ENCODE results near the gene GABBR2.

Gene GABBR2

GRCh38 chr9:98640394-98640793, 68.3 kb downstream of the GABBR2 start:
- no peaks in the 10 kb centered on the region for H3K36me3 ChIP-seq (ENCODE audit: control insufficient read depth, low read length)
- no peaks in the 10 kb centered on the region for H4K20me1 ChIP-seq (ENCODE audit: control insufficient read depth, insufficient read depth, low read depth, low read length)
- no peaks in the 10 kb centered on the region for H3F3A ChIP-seq (ENCODE audit: control insufficient read depth, insufficient read depth)
- H3K27ac ChIP-seq (ENCODE audit: low read depth, low read length) = no peak overlapping the region
- H3K27me3 ChIP-seq (ENCODE audit: control insufficient read depth, low read length) = peaks cover 4% of the 10 kb centered on the region; the same call in 1 of the 2 replicates
- no peaks in the 10 kb centered on the region for H3K9me2 ChIP-seq (replicated peaks; ENCODE audit: control insufficient read depth, low read length)
- no peaks in the 10 kb centered on the region for H3K79me2 ChIP-seq (ENCODE audit: control insufficient read depth, low read length)
- no peaks in the 10 kb centered on the region for H3K4me1 ChIP-seq (ENCODE audit: control insufficient read depth, low read length)
- H3K9me3 ChIP-seq (ENCODE audit: control insufficient read depth, insufficient read depth, low read length) = no peaks in the 10 kb centered on the region
- no peak overlapping the region for H3K4me3 ChIP-seq (ENCODE audit: low read length)
- TF ChIP-seq, protein P1, sequence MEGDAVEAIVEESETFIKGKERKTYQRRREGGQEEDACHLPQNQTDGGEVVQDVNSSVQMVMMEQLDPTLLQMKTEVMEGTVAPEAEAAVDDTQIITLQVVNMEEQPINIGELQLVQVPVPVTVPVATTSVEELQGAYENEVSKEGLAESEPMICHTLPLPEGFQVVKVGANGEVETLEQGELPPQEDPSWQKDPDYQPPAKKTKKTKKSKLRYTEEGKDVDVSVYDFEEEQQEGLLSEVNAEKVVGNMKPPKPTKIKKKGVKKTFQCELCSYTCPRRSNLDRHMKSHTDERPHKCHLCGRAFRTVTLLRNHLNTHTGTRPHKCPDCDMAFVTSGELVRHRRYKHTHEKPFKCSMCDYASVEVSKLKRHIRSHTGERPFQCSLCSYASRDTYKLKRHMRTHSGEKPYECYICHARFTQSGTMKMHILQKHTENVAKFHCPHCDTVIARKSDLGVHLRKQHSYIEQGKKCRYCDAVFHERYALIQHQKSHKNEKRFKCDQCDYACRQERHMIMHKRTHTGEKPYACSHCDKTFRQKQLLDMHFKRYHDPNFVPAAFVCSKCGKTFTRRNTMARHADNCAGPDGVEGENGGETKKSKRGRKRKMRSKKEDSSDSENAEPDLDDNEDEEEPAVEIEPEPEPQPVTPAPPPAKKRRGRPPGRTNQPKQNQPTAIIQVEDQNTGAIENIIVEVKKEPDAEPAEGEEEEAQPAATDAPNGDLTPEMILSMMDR (IDR thresholded peaks at IDR 0.05; ENCODE audit: low read depth, low read length, poor library complexity, severe bottlenecking) = no peak
- TF ChIP-seq EZH2phosphoT487 (IDR thresholded peaks at IDR 0.05; ENCODE audit: borderline replicate concordance, low read length) = no peak
- no peak overlapping the region for H3K4me2 ChIP-seq (ENCODE audit: low read length)

- Histone ChIP-seq H3K4me2 (ENCODE audit: low read length) (no peak overlapping the region), H4K20me1 (ENCODE audit: control insufficient read depth, insufficient read depth, low read depth, low read length) (no peaks in the 10 kb centered on the region), H3K4me3 (ENCODE audit: low read length) (no peak overlapping the region), H3K4me1 (ENCODE audit: control insufficient read depth, low read length) (no peaks in the 10 kb centered on the region), H3K27ac (ENCODE audit: low read depth, low read length) (no peak overlapping the region), H3K9me2 (replicated peaks; ENCODE audit: control insufficient read depth, low read length) (no peaks in the 10 kb centered on the region), H3F3A (ENCODE audit: control insufficient read depth, insufficient read depth) (no peaks in the 10 kb centered on the region), H3K27me3 (ENCODE audit: control insufficient read depth, low read length) (no peaks in the 10 kb centered on the region), H3K9me3 (ENCODE audit: control insufficient read depth, insufficient read depth, low read length) (no peaks in the 10 kb centered on the region), H3K79me2 (ENCODE audit: control insufficient read depth, low read length) (no peaks in the 10 kb centered on the region), H3K36me3 (ENCODE audit: control insufficient read depth, low read length) (no peaks in the 10 kb centered on the region)
- TF ChIP-seq EZH2phosphoT487 (IDR thresholded peaks at IDR 0.05; ENCODE audit: borderline replicate concordance, low read length) = no peak
- TF ChIP-seq, protein P1 (IDR thresholded peaks at IDR 0.05; ENCODE audit: low read depth, low read length, poor library complexity, severe bottlenecking) = no peak
Observed at GRCh38 chr9:98639133-98639532, 69.6 kb downstream of the GABBR2 start.

DNA sequence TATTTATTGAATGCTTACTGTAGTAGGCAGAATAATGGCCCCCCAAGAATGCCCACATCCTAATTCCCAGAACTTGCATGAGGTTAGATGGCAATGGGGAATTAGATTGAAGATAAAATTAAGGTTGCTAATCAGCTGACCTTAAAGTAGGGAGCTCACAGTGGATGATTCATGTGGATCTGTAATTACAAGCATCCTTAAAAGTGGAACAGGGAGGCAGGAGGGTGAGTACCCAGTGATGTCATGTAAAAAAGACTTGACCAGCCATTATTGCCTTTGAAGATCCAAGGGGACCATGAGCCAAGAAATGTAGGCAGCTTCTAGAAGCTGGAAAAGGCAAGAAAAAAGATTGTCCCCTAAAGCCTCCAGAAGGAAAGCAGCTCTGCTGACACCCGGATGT, 71.4 kb downstream of the GABBR2 start:
- Histone ChIP-seq H3K4me1 (ENCODE audit: control insufficient read depth, low read length) (no peaks in the 10 kb centered on the region), H4K20me1 (ENCODE audit: control insufficient read depth, insufficient read depth, low read depth, low read length) (no peaks in the 10 kb centered on the region), H3K9me3 (ENCODE audit: control insufficient read depth, insufficient read depth, low read length) (no peaks in the 10 kb centered on the region), H3K4me2 (ENCODE audit: low read length) (no peak overlapping the region), H3K27ac (ENCODE audit: low read depth, low read length) (no peak overlapping the region), H3F3A (ENCODE audit: control insufficient read depth, insufficient read depth) (no peaks in the 10 kb centered on the region), H3K27me3 (ENCODE audit: control insufficient read depth, low read length) (no peaks in the 10 kb centered on the region), H3K79me2 (ENCODE audit: control insufficient read depth, low read length) (no peaks in the 10 kb centered on the region), H3K4me3 (ENCODE audit: low read length) (no peak overlapping the region), H3K9me2 (replicated peaks; ENCODE audit: control insufficient read depth, low read length) (no peaks in the 10 kb centered on the region), H3K36me3 (ENCODE audit: control insufficient read depth, low read length) (no peaks in the 10 kb centered on the region)
- TF ChIP-seq, protein P1 (IDR thresholded peaks at IDR 0.05; ENCODE audit: low read depth, low read length, poor library complexity, severe bottlenecking) = no peak
- no peak for TF ChIP-seq EZH2phosphoT487 (IDR thresholded peaks at IDR 0.05; ENCODE audit: borderline replicate concordance, low read length)
